Dedifferentiated amniotic fluid mesenchymal stem cell (primary cell): Measurements from ENCODE around the gene SIK3.

Experiments
- DNase-seq: peaks from one replicate; pipeline ENCODE4 v3.0.0-alpha.2; 2016; ENCODE audit errors: extremely low spot score

The SIK3 gene

DNA sequence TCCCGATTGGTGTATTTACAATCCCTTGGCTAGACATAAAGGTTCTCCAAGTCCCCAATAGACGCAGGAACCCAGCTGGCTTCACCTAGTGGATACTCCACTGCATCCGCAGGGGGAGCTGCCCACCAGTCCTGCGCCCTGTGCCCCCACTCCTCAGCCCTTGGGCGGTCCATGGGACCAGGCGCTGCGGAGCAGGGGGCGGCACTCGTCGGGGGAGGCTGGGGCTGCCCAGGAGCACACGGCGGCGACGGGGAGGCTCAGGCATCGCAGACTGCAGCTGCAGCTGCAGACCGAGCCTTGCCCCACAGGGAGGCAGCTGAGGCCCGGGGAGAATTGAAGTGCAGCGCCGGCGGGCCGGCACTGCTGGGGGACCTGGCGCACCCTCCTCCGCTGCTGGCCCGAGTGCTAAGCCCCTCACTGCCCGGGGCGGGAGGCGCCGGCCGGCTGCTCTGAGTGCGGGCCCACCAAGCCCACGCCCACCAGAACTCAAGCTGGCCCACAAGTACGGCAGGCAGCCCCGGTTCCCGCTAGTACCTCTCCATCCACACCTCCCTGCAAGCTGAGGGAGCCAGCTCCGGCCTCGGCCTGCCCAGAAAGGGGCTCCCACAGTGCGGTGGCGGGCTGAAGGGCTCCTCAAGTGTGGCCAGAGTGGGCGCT, 12.2 kb upstream of the SIK3 start:
- no peak for DNase-seq

DNA sequence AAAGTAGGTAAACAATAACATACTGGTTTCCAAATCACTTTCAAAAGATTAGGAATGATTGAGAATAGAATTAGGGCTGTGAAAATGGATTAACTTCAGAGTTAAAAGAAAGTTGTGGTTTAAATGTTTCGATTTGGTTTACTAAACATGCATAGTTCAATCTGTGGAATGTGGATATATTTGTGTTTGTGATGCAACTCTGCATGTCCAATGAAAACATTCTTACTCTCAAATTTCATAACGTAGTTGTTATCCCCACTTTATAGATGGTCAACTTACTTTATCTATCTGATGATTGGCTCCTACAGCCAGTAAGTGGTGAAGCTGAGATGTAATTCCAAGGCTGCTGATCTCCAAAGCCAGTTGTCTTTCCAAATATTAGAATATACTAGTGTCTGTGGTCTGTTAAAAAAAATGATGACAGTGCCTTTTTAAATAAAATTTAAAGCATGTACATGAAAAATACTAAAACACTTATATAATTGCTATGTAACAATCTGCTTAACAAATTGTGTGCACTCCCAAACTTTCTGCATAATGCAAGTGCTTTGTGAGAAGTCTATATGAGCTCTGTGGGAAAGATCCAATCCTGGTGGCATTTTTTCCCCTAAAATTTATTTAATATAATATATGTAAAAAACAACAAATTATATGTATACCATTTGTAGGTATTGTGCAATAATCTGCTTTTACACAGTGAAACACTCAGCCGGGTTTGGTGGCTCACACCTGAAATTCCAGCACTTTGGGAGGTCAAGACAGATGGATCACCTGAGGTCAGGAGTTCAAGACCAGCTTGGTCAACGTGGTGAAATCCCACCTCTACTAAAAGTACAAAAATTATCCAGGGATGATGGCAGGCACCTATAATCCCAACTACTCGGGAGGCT, 9.7 kb upstream of the SIK3 start:
- peak; percentile 62 for DNase-seq

DNA sequence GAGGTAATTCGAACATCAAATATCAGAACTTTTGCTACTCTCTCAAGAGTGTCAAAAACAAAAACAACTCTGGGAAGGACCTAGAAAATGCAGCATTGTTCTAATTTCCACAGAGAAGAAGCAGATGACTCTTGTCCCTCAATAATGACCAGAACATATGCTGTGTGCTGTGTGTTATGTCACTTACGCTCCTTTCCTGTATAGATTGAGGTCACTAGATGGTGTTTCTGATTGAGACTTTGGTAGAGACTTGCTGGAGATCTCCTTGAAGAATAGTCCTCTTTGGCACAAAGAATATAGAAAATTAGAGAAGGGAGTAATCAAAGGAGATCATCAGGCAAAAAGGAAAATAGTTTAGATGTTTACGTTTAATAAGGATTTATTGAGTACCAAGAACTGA, 2.3 kb upstream of the SIK3 start:
- DNase-seq = no peak

DNA sequence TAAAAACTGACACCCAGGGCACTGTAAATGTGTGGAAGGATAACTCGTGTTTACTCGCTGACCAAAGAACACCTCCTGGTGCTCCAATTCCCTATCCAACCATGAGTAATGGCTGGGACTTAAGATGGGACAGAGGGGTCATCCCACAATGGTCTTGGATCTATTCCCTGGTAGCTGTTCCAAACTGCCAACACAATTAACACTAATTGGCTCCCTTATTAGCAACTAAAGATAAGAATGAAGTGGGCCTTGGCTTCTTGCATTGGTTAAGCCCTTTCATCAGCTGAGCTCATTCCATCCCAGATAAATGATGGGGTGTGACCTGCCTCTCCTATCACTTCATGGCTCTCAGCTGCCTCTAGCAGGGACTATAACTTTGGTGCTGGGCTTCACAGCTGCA, 1.5 kb upstream of the SIK3 start:
- DNase-seq = no peak

DNA sequence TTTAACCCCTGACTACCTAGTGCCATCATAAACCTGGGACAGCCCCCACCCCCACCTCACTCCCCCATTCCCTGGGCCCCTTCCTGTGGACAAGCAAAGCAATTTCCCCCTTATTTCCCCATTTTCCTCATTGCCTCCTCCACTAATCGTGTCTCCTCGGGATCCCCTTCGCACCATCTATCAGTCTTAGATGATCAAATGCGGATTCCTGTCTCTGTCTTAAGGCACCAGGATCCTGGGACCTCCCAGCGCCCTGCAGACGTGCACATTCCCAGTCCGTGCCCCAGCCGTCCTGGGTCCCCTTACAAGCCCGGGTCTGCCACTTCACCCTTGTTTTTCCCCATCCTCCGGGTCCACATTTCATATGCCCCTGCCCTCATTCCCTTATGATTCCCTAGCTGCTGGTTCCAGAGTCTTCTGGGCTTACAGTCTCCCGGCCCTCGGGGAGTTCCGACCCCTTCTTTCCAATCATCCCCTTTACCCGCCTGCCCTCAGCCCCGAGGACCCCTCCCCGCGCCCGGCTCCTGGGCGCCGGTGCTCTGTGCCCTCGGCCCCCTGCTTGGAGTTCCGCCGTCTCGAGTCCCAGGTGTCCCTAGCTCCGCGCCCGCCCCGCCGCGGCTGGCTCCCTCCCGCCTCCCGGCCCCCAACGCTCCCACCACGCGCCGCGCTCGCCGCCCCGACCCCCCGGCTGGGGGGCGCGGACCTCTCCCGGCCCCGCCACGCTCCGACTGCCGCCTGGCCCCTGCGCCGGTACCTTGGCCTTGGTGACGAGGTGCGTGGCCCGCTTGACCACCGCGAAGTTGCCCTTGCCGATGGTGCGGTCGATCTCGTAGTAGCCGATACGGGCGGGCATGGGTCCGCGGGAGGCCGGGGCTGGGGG, 599 bp downstream of the SIK3 start:
- DNase-seq = no peak

DNA sequence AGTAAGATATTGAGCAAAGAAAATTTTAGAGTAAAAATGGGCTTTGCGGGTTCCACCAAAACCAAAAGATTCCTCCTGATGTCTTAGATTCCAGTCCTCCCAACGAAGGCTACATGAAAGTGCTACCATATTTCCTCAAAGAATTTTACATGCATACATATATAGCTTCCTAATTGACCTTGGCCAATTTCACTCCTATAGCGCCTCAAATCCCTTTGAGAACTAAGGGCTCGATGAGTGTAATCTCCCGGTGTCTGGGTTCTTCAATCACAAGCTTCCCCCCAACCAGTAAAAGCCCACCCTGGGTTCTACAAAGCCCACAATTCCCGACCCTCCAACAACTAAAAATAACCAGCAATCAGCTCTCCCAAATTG, 1.2 kb downstream of the SIK3 start:
- DNase-seq = no peak

DNA sequence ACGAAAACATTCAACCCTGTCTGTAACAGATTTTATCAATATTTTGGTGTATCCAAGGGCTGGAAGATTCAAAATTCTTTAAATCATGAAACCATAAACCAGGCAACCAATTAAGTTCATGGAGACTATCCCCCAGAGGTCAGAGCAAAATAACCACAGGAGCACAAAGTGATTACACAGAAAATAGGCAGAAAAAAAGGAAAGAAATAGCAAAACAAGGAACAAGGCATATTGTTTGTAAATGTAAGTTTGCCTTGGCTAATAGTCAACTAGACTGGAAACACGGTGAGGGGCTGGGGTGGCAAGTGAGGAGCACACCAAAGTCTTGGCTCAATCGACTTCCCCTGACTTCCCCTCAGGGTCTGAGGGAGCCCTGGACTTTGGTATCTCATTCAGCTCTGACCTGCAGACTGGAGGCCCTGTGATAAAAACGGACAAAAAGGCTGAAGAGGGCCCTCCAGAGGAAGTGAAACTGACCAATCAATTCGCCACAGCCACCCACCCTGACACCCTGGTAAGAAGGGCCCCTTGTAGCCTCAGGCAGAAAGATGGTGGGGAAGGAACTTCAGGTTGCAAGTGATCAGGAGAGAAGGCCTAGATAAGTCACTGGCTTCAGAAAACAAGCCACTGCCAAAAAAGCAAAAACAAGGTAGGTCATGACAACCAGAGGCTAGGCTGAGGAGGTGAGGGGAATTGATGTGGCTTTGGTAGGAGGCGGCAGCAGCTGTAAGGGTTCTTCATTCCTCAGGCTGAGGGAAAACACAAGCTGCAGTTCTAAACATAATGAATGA, 1.8 kb downstream of the SIK3 start:
- no peak for DNase-seq

DNA sequence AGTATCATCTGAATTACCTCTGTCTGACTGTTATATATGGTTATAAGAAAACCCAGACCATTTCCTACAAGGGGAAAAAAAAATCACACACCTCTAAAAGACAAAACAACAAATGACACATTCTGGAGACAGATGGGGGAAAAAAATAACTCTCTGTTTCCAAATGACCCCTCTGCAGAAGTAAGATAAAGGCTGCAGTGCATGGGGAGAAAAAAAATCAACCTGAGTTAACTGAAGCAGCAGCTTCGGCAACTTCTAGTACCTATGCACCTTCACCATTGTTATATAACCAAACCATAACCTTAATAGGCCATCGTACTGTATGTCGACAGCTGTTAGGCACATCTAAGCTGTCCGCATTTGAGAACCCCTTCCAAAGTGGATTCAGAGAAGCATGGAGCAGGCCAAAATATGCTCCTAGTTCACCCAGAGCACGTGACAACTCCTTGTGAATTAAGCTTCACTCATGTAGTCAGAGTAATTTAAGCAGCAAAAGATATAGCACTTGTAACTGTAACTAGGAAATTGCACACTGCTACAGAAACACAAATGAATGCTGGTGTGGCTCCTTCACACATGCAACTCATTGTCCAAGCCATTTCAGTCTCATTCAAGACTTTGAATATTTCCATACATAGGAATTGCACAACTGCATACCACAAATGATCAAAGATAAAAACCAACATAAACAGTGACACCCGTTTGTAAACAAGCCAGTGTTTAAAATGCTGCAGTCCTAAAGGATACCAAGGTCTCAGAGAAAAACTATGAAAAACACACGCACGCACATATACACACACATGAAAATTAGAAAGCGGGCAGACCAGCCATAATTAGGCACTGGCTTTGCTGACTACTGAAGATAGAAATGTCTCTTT, 2.7 kb downstream of the SIK3 start:
- peak; percentile 81 for DNase-seq

DNA sequence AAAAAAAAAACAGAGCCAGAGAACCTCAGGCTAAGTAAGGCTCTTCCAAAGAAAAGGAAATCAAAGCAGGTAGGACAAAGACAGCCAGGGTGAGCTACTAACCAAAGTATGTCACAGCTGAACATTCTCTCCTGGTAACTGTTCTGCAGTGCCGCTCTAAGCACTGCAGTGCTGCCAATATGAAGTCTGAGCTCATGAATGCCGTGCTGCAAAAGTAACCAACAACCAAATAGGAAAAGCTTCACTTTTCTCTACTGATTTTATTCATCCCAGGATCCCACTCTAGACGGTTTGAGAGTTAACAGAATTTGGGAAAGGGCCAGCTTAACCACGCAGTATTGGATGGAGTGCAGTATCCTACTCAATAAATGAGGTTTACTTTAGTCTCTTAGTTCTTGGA, 3.5 kb downstream of the SIK3 start:
- no peak for DNase-seq

DNA sequence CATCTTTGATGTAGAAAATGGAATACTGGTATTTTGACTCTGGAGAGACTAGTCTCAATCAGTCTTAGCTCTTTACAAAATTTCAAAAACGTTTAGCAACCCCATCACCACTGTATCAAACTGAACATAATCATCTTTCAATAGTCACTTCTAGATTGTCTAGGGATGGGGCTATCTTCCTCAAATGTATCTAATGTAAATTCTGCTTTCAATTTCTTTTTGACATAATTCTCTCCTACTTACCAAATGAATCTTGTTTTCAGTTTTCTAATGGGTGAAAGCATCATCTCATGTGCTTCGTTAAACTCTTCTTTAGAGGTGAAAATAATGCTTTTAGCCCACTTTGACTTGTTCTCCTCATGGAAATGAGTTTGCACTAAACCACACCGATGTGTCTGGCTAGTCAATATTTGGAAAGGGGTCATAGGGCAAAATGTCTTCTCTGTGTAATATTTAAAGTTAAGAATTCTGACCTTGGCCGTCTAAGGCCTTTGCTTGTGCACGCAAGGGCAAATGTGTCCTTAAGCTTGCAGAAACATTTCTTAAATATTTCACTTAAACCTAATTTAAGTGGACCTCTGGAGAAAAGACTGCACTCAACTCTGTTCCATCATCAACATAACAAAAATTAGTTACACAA, 5.2 kb downstream of the SIK3 start:
- DNase-seq = no peak

DNA sequence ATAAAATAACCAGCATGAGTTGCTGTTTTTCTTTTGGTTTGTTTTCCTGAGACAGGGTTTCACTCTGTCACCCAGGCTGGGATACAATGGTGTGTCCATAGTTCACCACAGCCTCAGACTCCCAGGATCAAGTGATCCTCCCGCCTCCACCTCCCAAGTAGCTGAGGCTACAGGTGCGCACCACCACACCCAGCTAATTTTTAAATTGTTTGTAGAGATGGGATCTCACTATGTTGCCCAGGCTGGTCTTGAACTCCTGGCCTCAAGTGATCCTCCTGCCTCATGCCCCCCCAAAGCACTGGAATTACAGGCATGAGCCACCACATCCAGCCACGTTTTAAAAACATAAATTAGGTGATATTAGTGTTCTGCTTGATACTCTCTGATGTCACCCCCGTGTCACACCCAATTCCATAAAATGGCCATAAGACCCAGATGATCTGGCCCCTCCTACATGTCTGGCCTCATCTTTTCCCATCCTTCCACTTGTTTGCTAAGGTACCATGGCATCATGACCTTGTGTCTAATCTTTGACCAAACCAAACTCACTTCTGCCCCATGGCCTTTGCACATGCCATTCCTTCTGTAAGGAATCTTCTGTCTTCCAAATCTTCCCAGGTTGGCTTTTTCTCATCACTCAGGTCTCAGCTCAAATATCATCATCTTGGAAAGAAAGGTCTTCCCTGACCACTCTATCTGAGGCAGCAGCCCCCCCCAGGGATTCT, 6.3 kb downstream of the SIK3 start:
- DNase-seq = no peak

DNA sequence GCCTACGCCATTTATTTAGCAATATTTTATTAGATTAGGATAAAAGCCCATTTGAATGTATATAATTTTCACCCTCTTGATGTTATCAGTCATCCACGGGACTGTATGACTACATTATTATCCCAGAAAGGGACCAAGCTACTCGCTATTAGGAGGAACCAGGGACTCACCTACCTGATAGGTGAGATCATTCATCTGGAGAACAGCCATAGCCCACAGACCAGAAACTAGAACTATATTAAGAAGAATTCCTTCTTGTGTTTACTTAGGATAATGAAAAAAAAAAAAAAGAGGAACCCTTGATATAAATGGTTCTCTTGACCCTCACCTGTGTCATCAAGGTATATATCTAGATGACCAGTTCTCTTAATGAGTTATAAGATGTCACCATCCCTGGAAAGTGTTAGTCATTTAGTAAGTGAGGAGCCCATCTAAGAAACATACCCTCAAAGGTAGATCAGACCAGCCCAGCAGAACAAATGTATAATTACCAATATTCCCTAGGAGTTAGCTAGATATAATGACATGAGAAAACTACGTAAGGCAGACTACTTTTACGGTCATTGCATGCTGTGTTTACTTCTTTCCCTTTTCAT, 8.0 kb downstream of the SIK3 start:
- DNase-seq = no peak

DNA sequence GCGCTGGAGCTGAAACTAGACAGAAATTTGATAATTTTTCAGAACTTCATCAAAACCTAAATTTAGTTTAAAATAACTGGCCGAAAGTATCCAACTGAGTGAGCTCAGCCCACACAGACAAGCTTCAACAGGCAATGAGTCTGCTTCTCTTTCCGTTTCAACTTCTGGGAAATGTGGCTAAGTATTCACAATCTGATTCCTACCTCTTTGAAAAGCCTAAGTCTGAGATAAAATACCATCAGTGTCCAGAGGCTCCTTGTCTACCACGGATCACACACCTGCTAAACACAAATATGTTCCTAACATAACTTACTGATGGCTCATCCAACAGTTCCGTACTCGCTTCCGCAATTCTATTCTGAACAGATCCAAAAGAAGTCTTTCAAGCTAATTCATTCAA, 8.5 kb downstream of the SIK3 start:
- DNase-seq = no peak

DNA sequence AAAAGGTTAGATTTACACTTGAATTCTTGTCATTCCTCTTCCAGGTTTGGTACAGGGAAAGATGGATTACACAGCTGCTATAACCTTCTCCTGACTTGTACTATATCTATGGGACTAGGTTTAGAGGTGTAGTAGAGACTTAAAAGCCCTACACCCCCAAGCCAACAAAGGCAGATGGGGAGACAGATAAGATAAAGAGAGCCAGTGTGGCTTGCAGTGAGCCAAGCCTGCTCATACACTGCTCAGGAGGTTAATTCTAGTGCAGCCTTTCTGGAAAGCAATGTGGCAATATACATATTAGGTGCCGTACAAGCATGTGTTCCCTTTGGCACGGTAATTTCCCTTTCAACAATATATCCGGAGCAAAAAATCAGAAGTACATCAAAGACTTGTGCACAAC, 10.8 kb downstream of the SIK3 start:
- DNase-seq = no peak

DNA sequence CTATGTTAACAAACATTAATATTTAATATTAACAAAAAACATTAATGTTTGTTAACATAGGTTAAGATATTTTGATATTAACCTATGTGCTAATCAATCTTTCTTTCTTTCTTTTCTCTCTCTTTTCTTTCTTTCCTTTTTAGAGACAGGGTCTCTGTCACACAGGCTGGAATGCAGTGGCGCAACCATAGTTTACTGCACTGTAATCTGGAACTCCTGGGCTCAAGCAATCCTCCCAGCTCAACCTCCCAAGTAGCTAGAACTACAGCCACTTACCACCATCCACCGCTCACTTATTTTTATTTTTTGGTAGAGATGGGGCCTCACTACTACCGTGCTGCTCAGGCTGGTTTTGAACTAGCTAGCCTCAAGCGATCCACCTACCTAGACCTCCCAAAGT, 13.2 kb downstream of the SIK3 start:
- DNase-seq = no peak

DNA sequence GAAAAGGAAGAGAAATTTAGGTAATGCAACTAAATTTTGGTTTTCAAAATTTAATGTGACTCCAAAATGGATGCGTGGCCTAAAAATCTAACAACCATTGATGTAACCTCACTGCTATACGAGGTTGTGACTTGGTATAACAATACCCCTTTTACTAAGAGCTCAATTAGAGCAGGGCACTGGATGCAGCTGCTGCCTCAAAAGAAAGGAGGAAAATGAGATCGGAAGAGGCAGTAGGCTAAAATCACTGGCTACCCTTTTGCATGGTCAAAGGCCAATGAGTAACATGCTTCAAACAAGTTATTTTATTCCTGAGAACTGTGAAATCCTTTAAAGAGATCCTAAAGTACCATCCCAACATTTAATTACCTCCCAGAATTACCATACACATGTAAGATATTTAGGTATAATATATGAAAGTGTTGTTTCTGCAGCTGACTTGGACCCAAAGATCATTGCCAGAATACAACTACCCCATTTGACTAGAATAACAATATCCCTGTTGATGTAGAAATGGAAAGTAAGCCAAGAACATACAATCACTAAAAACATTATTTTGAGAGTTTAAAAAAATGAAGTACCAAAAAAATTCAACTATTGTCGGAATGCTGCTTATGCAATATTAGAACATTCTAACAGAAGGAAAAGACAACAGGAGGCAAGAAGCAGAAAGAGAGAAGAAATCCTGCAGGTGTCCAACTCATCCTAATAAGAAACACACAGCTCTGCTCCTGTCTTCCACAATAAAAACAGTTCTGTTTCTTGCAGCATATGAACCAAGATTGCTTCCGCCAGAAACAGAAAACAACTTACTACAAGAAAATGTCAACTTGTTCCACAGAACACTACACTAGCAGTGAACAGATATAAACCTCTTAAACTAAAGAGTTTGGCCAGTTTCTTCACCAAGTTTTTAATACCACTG, 15.0 kb downstream of the SIK3 start:
- no peak for DNase-seq

DNA sequence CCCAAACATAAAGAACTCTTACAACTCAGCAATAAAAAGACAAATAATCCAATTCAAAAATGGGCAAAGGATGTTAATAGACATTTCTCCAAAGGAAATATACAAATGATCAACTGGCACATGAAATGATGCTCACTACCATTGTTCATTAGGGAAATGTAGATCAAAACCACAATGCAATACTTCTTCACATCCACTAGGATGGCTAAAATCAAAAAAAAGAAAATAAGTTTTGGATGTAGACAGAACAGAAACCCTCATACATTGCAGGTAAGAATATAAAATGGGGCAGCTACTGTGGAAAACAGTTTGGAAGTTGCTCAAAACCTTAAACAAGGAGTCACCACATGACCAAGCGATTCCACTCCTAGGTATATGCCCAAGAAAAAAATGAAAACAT, 16.3 kb downstream of the SIK3 start:
- no peak for DNase-seq

DNA sequence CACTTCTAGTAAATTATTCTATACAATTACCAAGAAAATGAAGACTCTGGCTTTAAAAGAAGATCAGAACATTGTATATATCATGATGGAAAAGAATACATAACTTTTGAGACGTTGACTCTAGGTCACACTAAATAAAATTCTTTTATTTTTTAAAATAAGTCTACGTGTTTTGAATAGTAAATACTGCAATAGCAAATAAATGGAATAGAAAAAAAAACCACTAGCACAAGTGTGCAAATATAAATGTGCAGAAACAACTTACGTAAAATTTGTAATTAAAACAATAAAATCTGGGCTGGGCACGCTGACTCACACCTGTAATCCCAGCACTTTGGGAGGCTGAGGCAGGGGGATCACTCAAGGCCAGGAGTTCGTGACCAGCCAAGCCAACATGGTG, 17.9 kb downstream of the SIK3 start:
- no peak for DNase-seq
